Activated T-cell treated with anti-CD3 and anti-CD28 coated beads, Interleukin-2, amount 50 U/mL, for 48 hours (primary cell): ENCODE measurements around the gene CEP63.
"Not testable (repeated sequence)": the region's sequence is repeated elsewhere in the genome, so short reads cannot be mapped to it uniquely, and the experiment has no call there.

Source experiments
- DNase-seq, 2 experiments: peaks; one replicate each; pipeline ENCODE4 v3.0.0-alpha.2; 2020

Gene CEP63

DNA sequence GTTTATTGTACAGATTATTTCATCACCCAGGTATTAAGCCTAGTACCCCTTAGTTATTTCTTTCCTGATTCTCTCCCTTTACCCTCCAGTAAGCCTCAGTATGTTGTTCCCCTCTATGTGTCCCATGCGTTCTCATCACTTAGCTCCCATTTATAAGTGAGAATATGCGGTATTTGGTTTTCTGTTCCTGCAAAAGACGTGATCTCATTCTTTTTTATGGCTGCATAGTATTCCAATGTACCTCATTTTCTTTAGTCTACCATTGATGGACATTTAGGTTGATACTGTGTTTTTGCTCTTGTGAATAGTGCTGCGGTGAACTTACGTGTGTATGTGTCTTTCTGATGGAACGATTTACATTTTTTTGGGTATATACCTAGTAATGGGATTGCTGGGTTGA lies 36.7 kb downstream of the CEP63 start:
- DNase-seq = no peak

- no peak for DNase-seq
Observed at GRCh38 chr3:134525293-134525692, 39.4 kb downstream of the CEP63 start.

GRCh38 chr3:134526319-134526718 lies 40.5 kb downstream of the CEP63 start:
- DNase-seq = no peak

DNA sequence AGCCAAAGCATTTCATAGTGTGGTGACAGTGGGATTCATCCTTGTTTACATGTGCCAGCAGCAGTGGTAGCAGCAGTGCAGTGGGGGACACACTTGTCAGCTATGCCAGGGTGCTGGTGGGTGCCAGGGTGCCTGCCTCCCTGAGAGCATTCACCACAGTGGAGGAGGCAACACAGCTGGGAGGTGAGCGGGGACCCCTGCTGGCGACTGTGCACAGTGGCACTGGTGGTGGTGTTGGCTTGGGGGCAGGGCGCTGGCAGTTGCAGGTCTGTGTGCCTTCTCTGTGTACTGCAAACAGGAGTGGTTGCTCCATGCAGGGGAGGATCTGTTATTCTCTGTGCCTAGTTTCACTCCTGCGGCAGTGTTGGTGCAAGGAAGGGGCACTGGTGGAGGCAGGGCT lies 41.2 kb downstream of the CEP63 start:
- peak in 1 of 2 experiments; percentile 29 for DNase-seq

DNA sequence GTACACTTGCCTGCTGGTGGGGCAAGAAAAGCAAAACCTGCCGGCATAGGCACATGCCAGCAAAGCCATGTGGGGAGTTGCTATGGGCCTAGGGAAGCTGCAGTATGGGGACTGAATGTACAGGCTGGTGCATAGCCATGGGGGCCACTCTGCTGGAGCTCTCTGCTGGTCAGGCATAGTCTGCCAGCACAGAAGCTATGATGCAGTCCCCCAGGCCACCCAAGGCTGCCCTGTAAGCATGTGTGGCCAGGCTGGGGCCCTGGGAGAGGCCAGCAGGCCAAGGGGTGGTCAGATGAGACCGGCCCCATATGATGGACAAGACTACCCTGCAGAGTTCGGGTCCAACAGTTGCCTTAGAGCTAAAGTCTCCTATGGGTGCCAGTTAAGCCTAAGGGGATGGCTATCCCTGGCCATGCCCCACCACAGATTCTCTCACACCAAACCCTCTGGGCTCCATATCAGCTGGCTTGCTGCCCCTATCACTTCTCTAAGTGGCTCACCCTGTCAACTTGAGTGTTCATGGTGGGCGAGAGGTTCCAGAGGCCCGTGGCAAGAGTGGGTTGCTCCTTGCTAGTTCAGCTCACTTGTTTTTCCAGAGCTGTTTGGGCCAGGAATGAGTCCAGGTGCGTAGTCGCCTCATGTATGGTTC lies 41.8 kb downstream of the CEP63 start:
- no peak for DNase-seq

- DNase-seq = no peak
Observed at GRCh38 chr3:134533493-134533892, 47.6 kb downstream of the CEP63 start.

- no peak for DNase-seq
Observed at GRCh38 chr3:134535186-134535970, 49.5 kb downstream of the CEP63 start.

- no peak for DNase-seq
Observed at GRCh38 chr3:134536781-134537180, 50.9 kb downstream of the CEP63 start.

DNA sequence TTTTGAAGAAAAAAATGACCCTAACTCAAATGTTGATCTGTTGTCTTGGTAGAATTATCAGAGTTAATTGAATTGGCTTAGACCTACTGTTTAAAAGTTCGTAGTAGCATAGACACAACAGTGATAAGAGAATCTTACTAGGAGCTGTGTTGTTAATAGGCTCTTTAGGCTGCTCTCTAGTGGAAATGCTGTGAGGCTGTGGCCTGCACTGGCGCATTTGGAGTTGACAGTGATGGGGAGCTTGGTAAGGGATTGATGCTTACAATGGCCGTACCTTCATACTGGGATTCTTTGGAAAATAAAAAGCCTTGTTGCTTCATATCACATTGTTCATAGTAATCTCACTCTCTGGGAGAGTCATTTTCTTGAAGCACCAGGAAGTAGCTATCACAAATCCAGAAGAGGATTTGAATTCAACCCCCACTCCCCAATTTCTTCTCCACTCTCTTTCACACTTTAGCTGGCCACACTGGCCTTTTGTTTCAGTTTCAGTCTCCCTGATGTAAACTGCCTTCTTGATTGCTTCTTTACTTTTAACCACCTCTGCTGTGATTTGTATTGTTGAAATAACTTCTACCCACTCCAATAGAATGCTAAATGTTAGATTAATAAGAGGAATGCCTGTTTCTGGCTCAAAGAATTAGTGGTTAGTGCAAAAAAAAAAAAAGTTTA lies 56.6 kb downstream of the CEP63 start:
- DNase-seq = no peak

DNA sequence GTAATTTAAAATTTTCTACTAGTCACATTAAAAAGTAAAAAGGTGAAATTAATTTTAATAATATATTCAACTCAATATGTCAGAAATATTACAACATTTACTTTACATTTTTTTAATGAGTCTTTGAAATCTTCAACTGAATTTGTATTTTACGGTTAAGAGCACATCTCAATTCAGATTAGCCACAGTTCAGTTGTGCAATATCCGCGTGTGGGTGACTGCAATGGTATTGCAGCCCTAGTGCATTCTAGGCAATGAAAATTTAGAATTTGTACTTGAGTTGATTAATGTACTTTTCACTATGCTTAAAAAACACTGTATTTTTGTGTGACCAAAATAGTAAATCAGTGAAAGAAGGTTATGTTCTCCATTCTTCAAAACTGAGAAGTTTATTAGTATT lies 57.3 kb downstream of the CEP63 start:
- DNase-seq = no peak

DNA sequence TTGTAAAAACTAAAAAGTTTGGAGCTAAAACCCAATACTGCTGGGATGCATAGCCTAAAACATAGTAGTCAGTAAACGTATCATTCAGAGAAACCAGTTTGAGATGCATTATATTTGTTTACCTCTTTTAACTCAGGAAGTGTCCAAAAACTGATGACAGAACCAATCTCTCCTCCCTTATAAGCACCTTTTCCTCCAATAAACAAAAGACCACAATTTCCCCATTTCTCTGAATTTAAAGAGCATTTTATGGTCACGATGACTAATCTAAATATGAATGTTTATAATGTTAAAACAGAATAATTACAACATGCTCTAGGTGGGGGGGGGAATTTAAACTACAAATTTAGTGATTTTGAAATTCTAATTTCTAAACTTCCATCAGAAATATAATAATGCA lies 58.5 kb downstream of the CEP63 start:
- no peak for DNase-seq

DNA sequence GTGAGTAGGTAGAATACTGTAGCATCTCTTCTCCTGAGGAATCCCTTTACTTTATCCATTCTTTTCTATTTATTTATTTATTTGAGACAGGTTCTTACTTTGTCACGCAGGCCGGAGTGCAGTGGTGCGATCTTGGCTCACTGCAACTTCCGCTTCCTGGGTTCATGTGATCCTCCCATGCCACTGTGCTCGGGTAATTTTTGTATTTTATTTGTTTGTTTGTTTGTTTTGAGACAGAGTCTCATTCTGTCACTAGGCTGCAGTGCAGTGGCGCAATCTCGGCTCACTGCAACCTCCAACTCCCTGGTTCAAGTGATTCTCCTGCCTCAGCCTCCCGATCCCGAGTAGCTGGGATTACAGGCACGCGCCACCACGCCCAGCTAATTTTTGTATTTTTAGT lies 58.9 kb downstream of the CEP63 start:
- DNase-seq = not testable (repeated sequence)

DNA sequence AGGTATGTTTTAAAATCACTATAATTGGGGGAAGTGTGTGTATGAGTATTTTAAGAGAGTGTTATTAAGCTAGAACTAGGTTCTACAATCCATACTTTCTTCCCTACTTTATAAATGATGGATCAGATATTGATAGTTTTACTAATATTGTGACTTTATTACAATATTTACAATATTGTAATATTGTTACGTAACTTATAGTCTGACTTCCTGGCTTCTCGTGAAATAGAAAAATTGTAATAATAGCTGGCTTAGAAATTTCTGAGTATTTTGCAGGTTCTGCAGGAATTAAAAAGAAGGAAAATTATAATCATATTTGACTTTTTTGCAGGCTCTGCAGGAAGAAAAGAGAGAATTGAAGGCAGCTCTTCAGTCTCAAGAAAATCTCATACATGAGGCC lies 60.0 kb downstream of the CEP63 start:
- no peak for DNase-seq

DNA sequence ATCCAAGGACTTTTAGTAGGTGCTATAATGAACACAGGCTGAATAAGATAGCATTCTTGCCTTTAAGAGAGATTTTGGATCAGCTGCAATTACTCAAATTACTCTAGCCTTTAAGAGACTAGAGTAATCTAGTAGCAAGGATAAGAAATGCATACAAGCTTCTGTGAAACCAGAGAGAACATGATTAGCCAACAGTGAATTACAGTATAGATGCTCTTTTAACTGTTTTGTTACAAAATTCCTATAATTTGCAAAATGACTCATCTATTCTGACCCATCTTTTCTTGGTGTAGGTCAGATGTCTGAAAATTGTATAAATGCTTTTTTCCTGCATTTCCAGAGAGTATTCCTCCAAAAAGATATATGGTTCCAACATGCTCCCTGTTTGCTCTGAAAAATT lies 66.9 kb downstream of the CEP63 start:
- DNase-seq = no peak

- DNase-seq = no peak
Observed at GRCh38 chr3:134559591-134559990, 73.7 kb downstream of the CEP63 start.

DNA sequence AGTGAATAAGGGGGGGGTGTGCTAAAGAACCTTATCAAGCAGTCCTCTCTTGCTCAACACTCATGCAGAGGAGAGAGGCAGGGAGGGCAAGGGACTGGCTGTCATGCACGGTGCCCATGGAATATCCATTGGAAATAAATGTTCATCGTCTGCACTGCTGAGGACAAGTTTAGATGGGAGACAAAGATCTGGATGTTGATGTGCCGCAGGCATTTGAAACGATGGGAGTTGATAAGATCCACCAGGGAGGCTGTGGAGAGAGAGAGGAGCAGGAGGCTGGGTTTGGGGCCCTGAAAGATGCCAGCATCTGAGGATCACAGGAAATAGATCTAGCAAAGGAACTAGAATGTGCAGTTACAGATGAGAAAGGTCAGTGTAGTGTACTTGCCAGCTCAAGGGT lies 76.2 kb downstream of the CEP63 start:
- DNase-seq = no peak

- DNase-seq = no peak
Observed at GRCh38 chr3:134563601-134564000, 77.7 kb downstream of the CEP63 start.

- DNase-seq = no peak
Observed at GRCh38 chr3:134564991-134565390, 79.1 kb downstream of the CEP63 start.

GRCh38 chr3:134567605-134568004 lies 81.7 kb downstream of the CEP63 start:
- no peak for DNase-seq

- DNase-seq = no peak
Observed at GRCh38 chr3:134568790-134569189, 82.9 kb downstream of the CEP63 start.

- not testable (repeated sequence) for DNase-seq
Observed at GRCh38 chr3:134569899-134570298, 84.0 kb downstream of the CEP63 start.

DNA sequence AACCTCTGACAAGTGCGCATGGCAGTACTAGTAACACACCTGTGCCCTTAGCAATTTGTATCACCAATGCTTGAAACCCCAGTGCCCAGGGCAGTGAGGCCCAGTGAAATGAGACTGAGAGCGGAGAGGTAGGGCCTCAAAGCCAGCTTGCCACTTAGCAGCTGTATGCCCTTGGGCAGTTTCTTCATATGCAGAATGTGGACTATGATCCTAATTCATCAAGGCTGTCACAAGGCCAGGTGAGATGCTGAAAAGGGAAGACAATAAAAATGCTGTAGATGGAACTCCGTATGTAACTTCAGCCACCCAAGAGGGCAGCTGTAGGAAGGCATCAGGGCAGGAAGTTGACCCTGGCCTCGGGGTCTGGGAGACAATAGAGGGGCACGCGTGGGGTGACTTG lies 90.6 kb downstream of the CEP63 start:
- no peak for DNase-seq

DNA sequence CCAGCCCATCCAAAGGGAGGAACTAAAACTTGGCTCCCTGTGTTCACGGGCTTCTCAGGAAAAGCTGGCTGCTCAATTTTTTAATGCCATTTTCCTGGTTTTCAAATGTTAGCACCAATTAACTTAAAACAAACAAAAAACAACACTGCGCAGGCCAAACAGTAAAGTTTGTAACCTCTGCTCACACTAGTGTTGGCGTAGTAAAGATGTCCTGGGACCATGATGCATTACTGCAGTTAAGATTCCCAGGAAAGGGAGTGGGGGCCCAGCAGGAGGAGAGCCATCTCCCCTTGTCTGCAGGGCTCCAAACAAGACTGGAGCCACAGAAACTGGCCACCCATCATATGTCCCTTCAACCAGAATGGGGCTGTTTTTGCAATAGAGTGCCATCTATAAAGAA lies 91.0 kb downstream of the CEP63 start:
- no peak for DNase-seq

GRCh38 chr3:134579141-134579665 lies 93.3 kb downstream of the CEP63 start:
- no peak for DNase-seq
